ENCODE data around the gene GNAS-AS1.
"Not testable (repeated sequence)": the region's sequence is repeated elsewhere in the genome, so short reads cannot be mapped to it uniquely, and the experiment has no call there.

The GNAS-AS1 gene

GRCh38 chr20:58829531-58829941 lies 21.2 kb downstream of the GNAS-AS1 start:
- DNase-seq, result no peak

GRCh38 chr20:58828804-58829203 lies 21.9 kb downstream of the GNAS-AS1 start:
- DNase-seq, result not testable (repeated sequence)

GRCh38 chr20:58828136-58828535 lies 22.6 kb downstream of the GNAS-AS1 start:
- DNase-seq, result no peak

GRCh38 chr20:58826271-58826670 lies 24.4 kb downstream of the GNAS-AS1 start:
- no peak for DNase-seq

- DNase-seq, result no peak
These were observed 25.3 kb downstream of the GNAS-AS1 start for GRCh38 chr20:58825450-58825849.

- DNase-seq, result no peak
These were observed 25.9 kb downstream of the GNAS-AS1 start for GRCh38 chr20:58824843-58825242.

- DNase-seq, result no peak
These were observed 27.7 kb downstream of the GNAS-AS1 start for GRCh38 chr20:58822748-58823730.

GRCh38 chr20:58822149-58822548 lies 28.6 kb downstream of the GNAS-AS1 start:
- DNase-seq, result no peak

GRCh38 chr20:58820515-58820914 lies 30.2 kb downstream of the GNAS-AS1 start:
- not testable (repeated sequence) for DNase-seq

GRCh38 chr20:58819921-58820320 lies 30.8 kb downstream of the GNAS-AS1 start:
- no peak for DNase-seq

- DNase-seq, result no peak
These were observed 32.0 kb downstream of the GNAS-AS1 start for GRCh38 chr20:58818586-58819285.

GRCh38 chr20:58817748-58818147 lies 33.0 kb downstream of the GNAS-AS1 start:
- no peak for DNase-seq

- no peak for DNase-seq
These were observed 33.6 kb downstream of the GNAS-AS1 start for GRCh38 chr20:58816957-58817651.

GRCh38 chr20:58816051-58816450 lies 34.7 kb downstream of the GNAS-AS1 start:
- no peak for DNase-seq

GRCh38 chr20:58815448-58815847 lies 35.3 kb downstream of the GNAS-AS1 start:
- DNase-seq, result no peak

- no peak for DNase-seq
These were observed 37.3 kb downstream of the GNAS-AS1 start for GRCh38 chr20:58813369-58813768.

- DNase-seq, result no peak
These were observed 39.4 kb downstream of the GNAS-AS1 start for GRCh38 chr20:58811334-58811733.

GRCh38 chr20:58810879-58811250 lies 39.8 kb downstream of the GNAS-AS1 start:
- DNase-seq, result no peak

- DNase-seq, result no peak
These were observed 40.4 kb downstream of the GNAS-AS1 start for GRCh38 chr20:58810116-58810878.

GRCh38 chr20:58808271-58809046 lies 42.2 kb downstream of the GNAS-AS1 start:
- no peak for DNase-seq

- no peak for DNase-seq
These were observed 42.9 kb downstream of the GNAS-AS1 start for GRCh38 chr20:58807801-58808200.

GRCh38 chr20:58803533-58803932 lies 47.2 kb downstream of the GNAS-AS1 start:
- no peak for DNase-seq

All from NCI-H524 treated with DMSO at 0.1 percent for 48 hours (cell line).